Suppressor macrophage treated with lipopolysaccharide for 1 hour (primary cell): Measurements from ENCODE around the gene FNDC1.
A peak's percentile ranks its signal among the peaks of the same experiment; 100 is the strongest.
"Not testable (repeated sequence)": the region's sequence is repeated elsewhere in the genome, so short reads cannot be mapped to it uniquely, and the experiment has no call there.

Source experiments
- DNase-seq, 3 donors: peaks; one replicate each; pipeline ENCODE4 v3.0.0-alpha.2; 2020 to 2022

Gene FNDC1

DNA sequence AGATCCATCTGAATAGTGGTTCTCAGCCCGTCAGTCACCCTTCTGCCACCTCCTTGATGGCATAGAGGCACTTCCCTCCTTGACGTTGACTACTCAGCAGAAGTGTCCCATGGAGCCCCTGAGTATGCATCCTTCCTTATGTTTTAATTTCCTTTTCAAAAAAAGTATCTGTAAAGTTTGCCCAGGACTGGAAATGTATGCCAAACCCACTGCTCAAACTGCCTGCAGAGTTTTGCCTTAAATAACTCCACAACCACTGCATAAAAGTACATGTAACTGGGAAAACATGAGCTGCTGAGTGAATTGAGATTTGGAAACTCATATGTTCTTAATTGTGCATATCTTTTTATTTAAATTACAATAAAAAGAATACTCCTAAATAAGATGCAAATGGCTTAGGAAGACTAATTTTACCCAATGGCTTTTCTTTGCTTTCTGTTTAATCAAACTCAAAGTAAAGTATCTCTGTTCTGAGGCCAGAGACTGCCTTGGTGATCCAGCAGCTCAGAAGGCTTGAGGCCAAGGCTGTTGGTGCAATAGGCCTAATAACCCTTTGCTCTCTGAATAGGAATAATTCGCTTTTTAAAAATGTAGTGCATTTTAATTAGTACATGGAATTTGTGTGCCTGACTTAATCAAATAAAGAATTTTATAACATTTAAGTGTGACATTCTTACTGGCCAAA, 90.4 kb downstream of the FNDC1 start:
- DNase-seq = no peak

DNA sequence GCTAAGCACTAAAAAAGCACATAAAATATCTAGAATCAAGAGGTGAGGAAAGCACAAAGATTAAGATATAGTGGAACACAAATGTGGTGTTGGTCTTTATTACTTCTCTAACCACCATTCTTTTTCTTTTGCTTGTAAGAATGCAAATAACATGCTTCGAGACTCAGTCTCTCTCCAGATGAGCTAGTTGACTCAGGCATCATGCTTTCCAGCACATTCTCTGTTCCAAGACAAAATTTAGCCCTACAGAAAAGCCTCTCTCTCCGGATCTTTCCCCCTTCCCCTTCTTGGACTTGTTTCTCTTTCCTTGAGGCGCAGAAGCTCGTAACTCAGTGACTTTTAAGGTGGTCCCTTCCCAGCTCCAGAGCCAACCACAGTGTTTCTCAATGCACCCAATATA, 91.0 kb downstream of the FNDC1 start:
- no peak for DNase-seq

- no peak for DNase-seq
Observed at GRCh38 chr6:159261995-159262394, 92.8 kb downstream of the FNDC1 start.

DNA sequence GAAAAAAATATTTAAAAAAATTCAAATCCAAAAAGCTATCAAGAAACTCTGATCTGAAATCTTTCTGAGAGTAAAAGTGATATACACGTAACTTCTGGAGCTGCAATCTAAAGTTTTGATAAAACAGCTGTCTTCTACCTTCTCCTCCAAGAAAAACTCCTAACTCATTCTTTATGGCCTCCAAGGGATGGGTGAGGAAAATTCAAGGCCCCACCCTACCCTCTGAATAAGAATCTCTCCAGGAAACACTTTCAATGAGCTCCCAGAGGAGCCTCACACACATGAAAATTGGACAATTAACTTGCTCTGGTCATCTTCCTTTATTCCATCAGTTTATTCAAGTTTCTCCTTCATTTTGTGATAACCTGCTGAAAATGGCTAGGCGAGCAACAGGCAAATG, 93.4 kb downstream of the FNDC1 start:
- no peak for DNase-seq

- peak in 2 of 3 donors; percentile 27 to 41 for DNase-seq
Observed at GRCh38 chr6:159267165-159267564, 98.0 kb downstream of the FNDC1 start.

DNA sequence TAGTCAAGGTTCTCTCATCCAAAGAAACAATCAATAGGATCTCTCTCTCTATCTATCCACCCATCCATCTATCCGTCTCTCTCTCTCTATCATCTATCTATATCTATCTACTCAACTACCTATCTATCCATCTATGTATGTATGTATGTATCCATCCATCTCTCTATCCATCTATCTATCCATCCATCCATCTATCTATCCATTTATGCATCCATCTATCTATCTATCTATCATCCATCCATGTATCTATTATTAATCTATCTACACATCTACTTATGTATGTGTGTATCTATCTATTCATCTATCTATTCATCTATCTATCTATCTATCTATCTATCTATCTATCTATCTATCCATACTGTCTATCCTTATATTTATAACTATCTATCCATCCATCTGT, 99.3 kb downstream of the FNDC1 start:
- DNase-seq = no peak

GRCh38 chr6:159271257-159271656, 102.1 kb downstream of the FNDC1 start:
- DNase-seq = no peak

DNA sequence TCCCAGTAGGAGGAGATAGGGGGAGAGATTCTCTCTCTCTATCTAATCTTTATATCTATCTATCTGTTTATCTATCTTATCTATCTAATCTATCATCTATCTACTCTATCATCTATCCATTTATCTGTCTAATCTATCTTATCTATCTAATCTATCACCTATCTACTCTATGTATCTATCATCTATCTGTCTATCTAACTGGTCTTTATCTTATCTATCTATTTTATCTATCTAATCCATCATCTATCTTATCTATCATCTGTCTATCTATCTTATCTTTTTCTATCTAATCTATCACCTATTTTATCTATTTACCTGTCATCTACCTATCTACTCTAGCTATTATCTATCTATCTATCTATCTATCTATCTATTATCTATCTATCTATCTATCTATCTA, 109.4 kb downstream of the FNDC1 start:
- DNase-seq = no peak

DNA sequence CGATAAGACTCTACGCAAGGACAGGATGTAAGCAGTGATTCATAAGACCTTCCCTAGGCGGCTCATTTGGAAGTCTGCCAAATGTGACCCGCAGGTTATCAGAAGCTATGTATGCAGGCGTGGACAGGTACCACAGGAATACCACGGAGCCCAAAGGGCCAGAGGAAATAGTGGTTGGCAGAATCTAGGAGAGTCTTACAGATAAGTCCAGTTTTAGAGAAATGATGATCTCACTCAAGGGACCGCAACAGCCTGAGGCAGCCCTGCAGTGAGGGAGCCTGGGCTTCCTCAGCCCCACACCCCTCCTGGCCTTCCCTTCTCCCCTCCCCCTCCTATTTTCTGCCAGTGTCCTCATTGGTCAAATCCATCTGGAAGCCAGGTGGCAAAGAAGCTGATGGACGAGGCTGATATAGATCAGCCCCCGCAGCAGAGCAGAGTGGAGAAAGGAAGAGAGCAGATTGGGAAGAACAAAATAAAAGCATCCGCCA, 110.6 kb downstream of the FNDC1 start:
- no peak for DNase-seq

- no peak for DNase-seq
Observed at GRCh38 chr6:159282421-159282820, 113.2 kb downstream of the FNDC1 start.

DNA sequence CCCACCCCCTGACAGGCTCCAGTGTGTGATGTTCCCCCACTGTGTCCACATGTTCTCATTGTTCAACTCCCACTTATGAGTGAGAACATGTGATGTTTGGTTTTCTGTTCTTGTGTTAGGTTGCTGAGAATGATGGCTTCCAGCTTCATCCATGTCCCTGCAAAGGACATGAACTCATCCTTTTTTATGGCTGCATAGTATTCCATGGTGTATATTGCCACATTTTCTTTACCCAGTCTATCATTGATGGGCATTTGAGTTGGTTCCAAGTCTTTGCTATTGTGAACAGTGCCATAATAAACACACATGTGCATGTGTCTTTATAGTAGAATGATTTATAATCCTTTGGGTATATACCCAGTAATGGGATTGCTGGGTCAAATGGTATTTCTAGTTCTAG, 115.5 kb downstream of the FNDC1 start:
- not testable (repeated sequence) for DNase-seq

DNA sequence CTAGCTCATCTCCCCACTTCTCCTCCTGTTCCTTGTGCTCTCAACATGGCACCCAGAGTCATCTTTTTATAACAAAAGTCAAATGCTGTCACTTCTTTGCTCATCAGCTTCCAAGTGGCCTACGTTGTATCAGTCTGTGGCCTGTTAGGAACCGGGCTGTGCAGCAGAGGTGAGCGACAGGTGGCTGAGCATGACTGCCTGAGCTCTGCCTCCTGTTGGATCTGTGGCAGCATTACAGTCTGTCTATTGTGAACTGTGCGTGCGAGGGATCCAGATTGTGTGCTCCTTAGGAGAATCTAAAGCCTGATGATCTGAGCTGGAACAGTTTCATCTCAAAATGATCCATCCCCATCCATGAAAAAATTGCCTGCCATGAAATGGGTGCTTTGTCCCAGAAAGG, 129.6 kb downstream of the FNDC1 start:
- DNase-seq = no peak

DNA sequence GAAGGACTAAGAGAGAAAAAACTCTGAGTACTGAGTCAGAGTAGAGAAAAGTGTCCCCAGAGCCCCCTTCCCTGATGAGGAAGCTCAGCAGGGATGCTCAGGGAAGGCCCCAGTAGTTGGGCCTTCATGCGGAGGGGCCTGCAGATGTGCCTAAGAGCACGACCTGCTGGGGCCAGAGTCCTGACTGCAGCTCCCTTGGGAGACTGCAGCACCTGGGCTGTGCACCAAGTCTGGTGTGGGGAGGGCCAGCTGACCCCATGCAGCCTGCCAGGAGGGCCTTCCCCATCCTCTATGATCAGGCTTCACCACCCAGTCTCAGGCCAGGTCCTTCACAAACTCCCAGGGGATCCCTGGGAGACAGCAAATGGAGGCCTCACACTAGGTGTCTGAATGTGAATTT, 130.4 kb downstream of the FNDC1 start:
- no peak for DNase-seq

- no peak for DNase-seq
Observed at GRCh38 chr6:159301277-159301676, 132.1 kb downstream of the FNDC1 start.

DNA sequence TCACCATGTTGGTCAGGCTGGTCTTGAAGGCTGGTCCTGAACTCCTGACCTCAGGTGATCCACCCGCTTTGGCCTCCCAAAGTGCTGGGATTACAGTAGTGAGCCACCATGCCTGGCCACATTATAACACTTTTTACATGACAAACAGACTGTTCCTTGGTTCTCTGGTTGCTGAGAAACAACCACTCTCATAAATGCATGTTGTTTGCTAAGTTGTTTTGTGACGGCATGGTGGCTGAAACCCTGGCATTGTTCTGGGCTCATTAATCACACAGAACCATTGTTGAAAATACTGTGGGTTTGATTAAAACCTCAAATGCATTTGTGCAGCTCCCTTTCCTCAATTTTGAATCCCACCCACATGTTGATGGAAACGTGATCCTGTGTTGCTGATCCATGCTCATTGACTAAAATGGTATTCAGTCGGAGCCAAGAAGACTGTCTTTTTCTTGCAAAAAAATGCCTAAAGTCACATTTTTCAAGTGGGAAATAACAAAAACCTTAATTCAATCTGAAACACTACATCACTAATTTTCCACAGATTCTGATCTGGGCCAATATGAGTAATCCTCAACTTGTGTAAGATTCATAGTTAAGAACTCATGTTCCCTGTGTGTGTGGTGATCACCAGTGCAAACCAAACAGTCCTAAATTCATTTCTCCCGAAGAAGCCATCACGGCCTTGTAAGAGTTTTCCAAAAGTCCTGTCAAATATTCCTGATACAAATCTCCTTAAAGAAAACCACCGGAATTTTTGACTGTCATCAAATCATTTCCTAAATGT, 132.8 kb downstream of the FNDC1 start:
- no peak for DNase-seq

DNA sequence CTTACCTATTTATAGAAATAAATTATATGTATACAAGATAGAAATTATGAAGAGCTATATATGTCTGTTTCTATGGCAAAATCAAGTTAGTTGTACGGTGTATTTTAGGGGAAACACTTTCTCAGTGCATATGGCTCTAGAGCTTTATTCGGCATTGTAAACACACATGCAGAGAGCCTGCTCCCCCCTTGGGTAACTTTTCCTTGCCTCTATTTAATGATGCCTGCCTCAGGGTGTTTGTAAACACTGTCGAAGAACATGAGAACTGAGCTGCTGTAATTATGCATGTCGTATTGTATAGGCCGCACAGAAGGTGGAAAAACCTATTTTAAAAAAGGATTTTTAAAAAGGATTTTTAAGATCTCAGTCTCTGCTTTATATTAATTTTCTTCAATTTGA, 133.4 kb downstream of the FNDC1 start:
- DNase-seq = no peak

- no peak for DNase-seq
Observed at GRCh38 chr6:159303159-159303558, 134.0 kb downstream of the FNDC1 start.

GRCh38 chr6:159303784-159304183, 134.6 kb downstream of the FNDC1 start:
- no peak for DNase-seq

- no peak for DNase-seq
Observed at GRCh38 chr6:159304641-159305040, 135.4 kb downstream of the FNDC1 start.

DNA sequence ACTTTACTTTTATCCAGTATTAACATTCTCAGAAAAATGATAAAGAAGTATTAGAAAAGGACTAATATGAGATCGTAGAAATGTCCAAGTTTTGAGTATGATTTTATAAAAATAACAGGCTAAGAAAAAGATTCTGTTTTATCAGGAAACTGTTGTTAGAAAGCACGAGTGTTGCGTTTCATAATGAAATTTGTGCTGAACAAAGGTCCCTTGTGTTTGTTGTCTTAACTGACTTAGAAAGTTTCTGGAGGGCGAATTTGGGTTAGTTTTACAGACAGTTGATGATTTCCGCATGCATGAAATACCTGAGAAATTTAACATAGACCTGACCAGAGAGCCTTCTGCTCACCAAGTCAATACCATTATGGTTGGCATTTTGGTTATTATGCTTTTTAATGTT, 136.0 kb downstream of the FNDC1 start:
- DNase-seq = no peak

GRCh38 chr6:159305804-159306537, 136.8 kb downstream of the FNDC1 start:
- no peak for DNase-seq

DNA sequence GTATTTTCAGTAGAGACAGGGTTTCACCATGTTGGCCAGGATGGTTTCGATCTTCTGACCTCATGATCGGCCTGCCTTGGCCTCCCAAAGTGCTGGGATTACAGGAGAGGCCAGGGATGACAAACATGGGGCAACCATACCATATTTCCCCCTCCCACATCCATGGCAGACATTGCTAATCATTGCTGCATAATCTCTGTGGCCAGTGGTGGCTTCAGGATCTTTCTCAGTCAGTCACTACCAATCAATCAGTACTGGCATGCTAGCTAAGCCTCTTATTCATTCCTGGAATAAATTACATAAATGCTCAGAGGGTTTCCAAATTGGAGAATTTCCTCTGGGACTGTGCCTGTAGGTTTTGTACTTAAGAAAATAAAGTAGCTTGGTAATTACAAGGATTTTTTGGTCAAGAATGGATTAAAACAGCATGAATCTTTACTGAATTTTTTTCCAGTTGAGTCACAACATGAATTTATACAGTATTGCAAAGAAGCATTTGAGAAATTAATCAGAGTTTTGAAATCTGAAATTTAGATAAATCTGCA, 138.1 kb downstream of the FNDC1 start:
- no peak for DNase-seq

DNA sequence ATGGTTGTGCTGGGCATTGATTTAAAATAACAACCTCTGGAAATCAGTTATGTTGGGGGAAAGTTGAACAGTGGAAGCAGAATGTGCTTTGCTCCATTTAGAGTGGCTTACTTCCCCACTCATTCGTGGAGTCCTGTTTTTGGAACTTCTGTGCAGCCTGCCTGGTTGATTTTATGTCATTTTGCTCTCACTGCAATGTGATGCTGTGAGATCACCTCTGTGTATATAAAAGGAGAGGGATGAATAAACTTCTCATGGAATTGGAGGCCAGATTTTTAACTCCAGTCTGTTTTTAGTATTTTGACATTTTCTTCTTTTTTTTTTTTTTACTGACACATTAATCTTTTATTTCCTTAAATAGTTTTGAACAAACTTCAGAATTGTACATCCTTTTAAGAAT, 139.0 kb downstream of the FNDC1 start:
- no peak for DNase-seq

GRCh38 chr6:159309723-159310122, 140.5 kb downstream of the FNDC1 start:
- DNase-seq = no peak
